ENCODE measurements around the gene GPD1.
A peak's percentile ranks its signal among the peaks of the same experiment; 100 is the strongest.

The GPD1 gene

DNA sequence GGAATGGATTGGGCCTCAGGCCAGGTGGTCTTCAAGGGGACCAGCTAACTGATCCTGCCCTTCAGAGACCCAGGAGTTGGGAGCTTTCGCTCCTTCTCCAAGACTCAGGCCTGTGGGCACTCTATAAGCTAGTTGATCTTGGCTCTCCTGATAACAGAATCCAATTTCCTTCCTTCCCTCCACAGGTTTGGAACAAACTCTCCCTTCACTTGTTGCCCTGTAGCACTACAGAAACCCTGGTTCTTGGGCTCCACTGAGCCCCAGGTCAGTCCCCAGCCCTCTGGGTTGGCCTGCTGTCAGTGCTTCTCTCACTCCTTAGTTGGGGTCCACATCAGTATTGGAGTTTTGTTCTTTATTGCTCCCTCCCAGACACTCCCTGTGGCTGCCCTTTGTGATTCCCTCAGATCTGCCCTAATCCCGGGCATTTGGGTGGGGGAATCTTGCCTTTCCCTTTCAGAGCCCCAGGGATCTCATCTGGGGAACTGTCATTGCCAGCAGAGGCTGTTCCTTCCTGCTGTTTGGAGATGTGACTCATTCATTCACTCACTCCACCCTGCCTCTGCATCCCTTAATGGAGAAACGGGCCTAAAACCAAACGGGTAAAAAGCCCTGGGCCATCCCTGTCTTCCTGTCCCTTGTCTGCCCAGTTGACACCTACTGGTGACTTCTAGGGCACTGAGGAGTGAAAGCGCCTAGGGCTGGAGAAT is 4.4 kb upstream of the GPD1 start:
- DNase-seq (ENCODE audit: low read depth in 1 of 2, low spot score in 1 of 2) = no peak

DNA sequence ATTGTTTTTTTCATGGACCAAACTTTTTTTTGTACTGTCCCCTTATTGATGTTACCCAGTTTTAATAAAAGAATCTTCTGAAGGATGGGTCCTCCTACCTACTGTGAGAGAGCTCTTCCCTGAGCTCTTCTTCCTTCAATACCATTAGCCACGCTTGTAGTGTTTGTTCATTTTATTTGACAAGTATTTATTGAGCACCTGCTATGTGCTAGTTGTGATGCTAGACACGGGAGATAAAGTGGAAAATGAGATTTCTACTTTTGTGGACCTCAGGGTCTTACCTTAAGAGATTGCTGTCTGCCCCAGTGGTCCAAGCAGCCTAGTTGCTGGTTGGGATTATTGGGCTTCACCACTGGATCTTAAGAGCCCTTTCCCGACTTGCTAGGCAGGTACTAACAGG is 3.2 kb upstream of the GPD1 start:
- no peak for DNase-seq (ENCODE audit: low read depth in 1 of 2, low spot score in 1 of 2)

DNA sequence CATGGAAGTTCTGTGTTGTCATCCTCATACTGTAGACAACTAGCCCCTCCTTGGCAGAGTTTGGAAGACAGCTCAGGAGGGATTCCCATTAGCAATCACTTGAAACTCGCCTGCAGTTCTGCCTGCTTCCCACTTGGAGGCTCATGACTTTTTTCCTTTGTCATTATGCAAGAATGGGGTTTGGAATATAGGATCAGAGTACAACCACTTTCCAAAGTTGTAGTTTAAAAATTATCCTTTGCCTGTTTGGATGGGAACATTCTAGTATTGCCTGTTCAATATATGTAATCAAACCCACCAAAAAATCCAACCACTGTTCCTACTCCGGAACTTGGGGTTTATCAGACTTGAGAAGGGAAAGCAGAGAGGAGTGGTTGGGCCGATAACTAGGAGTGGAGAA is 2.1 kb upstream of the GPD1 start:
- no peak for DNase-seq (ENCODE audit: low read depth in 1 of 2, low spot score in 1 of 2)

DNA sequence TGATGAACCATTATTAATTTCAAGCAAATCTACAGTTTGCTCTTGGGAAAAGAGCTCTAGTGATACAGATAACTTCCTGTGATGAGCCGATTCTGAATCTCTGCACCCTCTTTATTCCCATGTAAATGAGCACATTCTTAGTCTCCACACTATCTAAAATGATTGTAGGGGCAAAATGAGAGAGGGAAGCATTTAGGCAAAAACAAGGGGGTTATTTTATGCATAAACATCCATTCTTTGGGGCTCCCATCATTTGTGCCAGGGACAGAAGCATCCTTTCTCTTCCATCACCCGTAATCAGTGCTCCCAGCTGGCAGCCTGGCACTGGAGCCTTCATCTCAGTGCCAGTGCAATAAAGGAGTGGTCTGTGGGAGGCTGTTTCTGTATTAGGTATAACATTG is 1.7 kb upstream of the GPD1 start:
- no peak for DNase-seq (ENCODE audit: low read depth in 1 of 2, low spot score in 1 of 2)

DNA sequence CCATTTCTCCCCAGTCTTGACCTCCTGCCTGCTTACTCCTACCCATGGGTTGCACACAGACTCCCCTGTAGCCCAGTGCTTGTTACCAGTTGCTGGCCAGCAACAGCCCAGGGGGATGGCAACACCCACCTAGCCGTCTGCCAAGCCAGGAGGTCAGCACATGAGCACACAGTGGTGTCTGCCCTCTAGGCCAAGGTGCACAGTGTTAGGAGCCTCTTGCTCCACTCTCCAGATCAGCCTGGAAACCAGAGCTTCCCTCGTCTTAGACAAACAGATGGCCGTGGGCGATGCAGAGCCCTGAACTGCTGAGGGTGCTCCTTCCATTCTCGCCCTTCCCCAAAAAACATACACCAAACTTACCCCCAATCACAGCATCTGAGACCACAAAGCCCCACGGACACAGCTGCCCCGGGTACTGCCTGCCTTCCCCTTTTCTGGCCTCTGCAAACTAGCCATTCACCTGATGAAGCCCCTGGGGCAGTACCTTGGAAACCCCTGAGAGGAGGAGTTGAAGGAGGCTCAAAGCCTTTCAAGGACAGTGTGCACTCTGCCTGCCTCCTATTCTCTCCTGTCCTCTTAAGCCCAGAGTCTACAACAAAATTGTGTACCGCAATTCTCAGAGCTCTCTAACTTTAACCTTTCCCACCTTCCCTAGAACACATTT is 1.0 kb upstream of the GPD1 start:
- DNase-seq (ENCODE audit: low read depth in 1 of 2, low spot score in 1 of 2) = no peak

DNA sequence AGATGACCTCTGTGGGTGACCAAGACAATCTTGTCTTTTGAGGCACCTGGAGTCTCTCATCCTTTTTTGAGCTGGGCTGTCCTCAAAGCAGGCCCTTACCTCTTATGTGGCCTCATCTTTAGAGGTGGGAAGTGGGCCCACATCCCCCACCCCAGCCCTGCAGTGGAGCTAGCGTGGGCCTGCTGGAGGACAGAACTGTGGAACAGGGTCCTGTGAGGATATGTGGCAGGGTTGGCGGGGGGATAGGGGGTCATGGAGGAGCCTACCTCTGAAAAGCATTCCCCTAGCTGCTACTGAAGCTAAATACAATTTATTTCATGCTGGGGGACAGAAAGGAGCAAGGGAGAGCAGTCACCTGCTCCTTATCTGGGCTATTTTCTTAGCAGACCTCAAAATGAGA is 457 bp upstream of the GPD1 start:
- DNase-seq (ENCODE audit: low read depth in 1 of 2, low spot score in 1 of 2) = no peak

DNA sequence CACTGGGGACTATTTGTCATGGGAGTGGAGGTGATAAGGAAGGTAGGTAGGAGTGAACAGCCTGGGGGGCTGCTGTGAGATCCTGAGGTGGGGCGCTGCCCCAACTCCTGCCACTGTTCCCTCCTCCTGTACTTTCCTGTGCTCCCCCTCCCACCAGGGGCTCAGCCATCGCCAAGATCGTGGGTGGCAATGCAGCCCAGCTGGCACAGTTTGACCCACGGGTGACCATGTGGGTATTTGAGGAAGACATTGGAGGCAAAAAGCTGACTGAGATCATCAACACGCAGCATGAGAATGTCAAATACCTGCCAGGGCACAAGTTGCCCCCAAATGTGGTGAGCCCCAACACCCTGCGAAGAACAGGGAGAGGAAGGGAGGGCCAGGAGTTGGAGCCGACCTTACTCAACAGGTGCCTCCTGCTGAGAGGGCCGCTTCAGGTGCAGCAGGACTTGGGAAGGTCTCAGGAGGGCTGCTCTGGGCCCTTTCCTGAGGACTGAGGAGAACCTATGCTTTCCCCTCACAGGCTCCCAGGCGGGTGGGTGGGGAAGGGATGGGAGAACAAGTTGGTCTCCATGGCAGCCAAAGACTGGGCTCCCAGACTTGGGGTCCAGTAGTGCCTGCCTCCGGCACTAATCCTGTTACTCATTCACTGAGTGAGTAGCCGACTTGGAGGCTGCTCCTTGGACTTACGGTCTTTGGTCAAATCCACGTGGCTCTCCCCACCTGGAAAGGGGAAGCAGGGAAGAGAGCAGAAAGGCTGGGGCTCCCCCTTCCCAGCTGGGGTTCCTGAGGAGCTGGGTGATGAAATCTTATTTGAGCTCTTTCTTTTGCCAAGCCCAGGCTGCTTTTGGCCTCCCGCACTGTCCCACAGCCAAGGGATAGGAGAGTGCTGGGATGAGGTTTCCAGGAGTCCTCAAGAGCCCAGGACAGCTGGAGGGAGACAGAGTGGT is 884 bp downstream of the GPD1 start:
- DNase-seq (ENCODE audit: low read depth in 1 of 2, low spot score in 1 of 2) = no peak

DNA sequence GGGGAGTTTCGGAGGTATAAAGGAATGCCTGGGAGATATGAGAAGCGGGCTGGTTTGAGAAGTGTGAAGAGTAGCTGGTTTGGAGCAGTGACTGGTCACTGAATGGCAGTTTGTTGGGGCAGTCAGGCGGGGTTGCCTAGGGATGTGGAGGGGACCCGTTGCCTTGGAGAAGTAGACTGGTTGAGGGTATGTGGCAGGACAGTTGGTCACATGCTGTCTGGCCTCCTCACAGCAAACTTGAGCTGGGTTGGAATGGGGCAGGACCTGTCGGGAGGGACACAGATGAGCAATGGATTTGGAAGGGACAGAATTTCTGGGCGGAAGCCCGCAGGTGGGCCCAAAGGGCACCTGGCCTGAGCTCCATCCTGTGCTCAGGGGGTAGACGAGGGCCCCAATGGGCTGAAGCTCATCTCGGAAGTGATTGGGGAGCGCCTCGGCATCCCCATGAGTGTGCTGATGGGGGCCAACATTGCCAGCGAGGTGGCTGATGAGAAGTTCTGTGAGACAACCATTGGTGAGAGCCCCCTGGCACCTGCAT is 2.2 kb downstream of the GPD1 start:
- DNase-seq (ENCODE audit: low read depth in 1 of 2, low spot score in 1 of 2) = no peak

DNA sequence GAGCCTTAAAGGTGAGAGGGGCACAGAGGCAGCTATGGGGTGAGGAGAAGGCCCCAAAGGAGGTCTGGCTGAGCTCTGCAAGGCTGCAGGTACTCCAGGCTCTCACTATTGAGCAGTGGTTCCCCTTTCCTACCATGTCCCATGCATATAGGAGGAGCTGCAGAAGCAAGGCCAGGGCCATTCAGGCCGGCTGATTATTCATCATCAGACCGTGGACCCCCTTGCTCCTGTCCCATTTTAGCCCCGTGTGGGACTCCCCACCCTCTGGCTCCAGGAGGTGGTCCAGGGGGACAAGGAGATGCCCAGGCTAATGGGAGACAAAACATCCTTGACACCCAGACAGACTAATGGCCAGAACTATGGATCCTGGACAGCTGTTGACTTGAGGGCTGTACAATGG is 3.1 kb downstream of the GPD1 start:
- no peak for DNase-seq (ENCODE audit: low read depth in 1 of 2, low spot score in 1 of 2)

DNA sequence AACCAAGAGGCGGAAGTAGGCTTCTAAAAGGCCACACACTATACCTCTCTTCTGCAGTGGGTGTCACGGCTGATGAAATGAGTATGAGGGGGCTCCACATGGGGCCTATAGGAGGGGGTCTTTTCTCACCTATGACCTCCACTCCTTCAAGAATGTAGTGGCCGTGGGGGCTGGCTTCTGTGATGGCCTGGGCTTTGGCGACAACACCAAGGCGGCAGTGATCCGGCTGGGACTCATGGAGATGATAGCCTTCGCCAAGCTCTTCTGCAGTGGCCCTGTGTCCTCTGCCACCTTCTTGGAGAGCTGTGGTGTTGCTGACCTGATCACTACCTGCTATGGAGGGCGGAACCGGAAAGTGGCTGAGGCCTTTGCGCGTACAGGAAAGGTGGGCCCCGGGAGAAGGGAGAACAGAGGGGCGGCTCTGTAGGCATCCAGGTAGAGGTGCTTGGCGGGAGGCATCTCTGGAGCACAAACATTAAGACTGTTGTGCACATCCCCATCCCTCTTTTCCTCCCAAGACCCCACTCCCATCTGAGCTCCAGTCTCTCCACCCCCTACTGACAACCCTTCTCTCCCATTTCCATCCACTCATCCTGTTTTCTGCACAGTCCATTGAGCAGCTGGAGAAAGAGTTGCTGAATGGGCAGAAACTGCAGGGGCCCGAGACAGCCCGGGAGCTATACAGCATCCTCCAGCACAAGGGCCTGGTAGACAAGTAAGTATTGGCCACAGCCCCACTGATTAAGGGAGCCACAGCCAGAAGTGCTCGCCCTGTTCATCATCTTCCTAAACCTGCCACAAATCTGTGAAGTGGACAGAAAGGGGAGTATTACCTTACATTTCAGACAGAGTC is 3.8 kb downstream of the GPD1 start:
- no peak for DNase-seq (ENCODE audit: low read depth in 1 of 2, low spot score in 1 of 2)

DNA sequence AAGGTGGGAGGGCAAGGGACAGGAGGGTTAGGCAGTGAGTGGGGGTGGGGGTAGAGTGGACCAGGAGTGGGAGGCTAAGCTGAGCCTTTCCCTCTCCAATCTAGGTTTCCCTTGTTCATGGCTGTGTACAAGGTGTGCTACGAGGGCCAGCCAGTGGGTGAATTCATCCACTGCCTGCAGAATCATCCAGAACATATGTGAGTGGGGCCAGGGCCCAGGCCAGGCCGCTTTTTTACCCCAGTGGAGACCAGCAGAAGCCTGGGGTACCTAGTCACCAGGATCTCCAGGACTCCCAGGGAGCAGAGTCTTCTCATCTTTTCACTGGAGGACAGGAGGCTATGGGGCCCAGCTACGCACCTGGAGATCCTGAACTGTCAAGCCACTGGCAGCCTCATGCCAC is 5.5 kb downstream of the GPD1 start:
- no peak for DNase-seq (ENCODE audit: low read depth in 1 of 2, low spot score in 1 of 2)

DNA sequence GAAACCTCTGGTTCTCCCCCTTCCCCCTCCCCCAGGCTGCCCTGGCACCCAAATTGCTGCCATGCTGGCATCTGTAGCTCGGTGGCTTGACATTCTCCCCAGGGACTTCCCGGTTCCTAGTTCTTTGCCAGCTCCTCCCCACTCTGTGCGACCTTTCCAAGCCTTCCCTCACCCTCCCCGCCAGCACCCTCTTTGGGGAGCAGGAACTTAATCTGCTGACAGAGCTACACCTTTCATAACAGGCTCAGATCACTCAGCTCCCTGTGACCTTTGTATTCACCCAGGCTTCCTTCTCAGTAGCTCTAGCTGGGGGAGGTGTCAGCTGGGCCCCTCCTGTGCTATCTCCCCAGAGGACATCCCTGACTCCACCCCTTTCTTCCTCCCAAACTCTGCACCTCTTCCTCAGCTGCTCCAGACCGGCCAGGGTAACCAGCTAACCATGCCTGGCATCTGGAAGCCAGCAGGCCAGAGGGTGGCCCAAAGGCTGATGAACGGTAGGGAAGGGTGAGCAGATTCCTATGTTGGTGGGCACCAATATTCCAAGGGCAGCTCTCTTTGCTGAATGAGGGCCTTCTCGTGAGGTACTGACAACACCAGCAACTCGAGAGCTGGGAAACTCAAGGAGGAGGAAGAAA is 6.4 kb downstream of the GPD1 start:
- DNase-seq (ENCODE audit: low read depth in 1 of 2, low spot score in 1 of 2) = no peak

DNA sequence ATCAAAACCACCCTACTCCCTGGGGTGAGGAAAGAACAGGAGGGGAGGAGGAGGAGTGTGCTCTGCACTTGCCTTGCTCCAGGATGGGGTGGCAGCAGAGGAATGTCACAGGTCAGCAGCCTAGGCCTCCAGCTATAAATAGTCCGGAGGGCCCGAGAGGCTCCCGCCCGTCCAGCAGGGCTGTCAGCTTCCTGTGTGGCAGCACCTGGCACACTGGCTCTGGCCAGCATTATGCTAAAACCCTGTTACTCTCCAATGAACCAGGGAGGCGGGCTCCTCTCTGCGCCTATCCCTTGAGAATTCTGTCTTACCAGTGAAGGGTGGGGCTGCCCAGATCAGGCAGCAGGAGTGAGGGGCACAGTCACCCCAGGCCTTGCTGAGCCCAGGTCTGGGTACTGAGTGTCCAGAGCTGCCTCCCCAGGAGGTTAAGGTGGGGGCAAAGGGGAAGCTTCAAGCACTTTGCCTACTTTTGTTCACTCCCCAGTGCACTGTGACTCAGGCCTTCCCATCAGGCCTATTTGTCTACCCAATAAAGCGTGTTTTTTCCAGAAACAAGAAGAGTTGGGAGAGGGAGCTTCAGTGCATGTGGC is 7.0 kb downstream of the GPD1 start:
- no peak for DNase-seq (ENCODE audit: low read depth in 1 of 2, low spot score in 1 of 2)

DNA sequence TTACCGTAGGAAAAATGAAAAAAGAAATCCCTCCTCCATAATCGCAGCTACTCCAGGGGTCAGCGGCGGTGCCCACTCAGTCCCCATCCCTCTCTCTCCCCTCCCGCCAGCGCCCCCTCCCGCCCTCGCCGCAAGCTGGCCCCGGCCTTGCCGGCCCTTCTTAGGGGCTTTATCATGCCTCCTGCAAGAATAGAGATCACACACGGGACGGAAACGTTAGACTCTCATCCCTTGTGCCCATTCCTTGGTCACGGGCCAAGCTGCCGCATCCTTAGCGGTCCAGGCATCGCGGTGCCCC is 7.5 kb downstream of the GPD1 start:
- no peak for DNase-seq (ENCODE audit: low read depth in 1 of 2, low spot score in 1 of 2)

DNA sequence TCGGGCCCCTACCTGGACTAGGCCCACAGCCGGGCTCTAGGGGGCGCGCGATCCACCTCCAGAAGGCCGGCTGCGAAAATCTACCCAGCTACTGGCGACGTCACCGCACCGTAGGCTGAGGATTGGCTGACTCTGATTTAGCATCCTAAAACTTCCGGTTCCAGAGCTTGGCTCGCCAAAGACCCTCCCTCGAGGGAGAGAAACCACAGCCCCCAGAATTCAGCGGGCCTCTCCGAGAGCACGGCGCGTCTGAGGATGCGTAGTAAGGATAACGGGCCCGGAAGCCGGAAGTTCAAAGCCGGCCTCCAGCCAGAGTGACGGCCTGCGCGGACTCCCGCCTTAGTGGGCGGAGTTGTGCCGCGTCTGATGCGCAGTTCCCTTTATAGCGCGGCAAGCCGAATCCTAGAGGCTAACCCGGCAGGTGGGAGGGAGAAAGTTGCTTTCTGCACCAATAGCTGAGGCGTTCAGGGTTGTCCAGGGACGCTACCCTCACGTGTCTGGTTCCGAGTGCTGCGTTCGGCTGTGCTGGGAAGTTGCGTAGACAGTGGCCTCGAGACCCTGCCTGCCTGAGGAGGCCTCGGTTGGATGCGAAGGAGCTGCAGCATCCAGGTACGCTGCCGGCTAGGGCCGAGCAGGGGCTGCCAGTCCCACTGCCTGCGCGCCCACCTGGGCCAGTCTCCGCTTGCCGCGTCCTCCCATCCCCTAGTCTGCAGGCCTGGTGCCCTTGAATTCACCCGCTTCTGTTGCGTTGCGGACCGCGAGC is 8.1 kb downstream of the GPD1 start, which contains the start of gene COX14:
Gene COX14 (plus strand): TSS at position 544 of the 763 bp plus-strand sequence. CDS start 7,808 bp downstream, outside the sequence.
- peak; percentile 98 to 100 for DNase-seq (ENCODE audit: low read depth in 1 of 2, low spot score in 1 of 2)

DNA sequence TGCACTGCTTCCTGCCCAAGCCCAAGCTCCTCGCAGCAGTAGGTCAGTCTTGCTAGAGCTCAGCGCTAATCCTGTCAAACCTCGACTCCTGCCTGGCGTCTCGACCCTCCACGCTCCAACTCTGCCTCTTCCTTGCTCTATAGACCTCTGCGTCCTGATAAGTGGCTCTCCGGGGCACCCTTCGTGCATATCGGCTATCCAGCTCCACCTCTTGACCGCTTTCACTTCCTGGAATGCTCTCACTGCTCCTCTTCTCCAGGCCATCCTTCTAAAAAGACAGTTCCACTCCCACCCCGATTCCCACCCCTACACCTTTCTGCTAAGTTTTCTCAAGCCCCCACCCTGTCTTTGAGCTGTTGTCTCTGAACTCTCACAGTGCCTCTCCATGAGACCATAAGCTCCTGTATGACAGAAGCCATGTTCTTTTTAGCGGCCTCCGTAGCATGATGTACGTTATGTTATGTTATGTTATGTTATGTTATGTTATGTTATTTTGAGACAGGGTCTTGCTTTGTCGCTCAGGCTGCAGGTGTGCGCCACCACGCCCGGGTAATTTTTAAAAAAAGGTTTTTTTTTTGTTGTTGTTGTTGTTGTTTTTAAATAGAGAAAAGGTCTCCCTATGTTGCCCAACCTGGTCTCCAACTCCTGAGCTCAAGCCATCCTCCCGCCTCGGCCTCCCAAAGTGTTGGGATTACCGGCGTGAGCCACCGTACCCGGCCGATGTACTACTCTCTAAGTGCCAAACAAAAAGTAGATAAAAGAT is 8.8 kb downstream of the GPD1 start:
- no peak for DNase-seq (ENCODE audit: low read depth in 1 of 2, low spot score in 1 of 2)

DNA sequence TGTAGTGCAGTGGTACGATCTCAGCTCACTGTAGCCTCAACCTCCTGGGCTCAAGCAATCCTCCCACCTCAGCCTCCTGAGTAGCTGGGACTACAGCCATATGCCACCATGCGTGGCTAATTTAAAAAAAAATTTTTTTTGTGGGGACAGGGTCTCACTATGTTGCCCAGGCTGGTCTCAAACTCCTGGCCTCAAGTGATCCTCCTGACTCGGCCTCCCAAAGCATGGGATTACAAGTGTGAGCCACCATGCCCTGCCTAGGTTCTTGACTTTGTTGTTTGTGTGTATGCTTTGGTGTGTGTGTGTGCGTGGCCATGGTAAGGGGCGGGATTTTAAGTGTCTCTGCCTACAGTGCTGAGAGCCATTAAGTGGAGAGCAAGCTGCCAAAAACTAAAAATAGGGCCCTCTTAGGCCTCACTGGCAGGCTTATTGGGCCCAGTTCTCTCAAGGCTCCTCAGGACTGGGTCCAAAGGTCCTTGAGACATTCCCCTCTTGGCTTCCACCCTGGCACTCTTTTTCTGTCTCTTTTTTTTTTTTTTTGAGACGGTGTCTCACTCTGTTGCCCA is 13.3 kb downstream of the GPD1 start:
- no peak for DNase-seq (ENCODE audit: low read depth in 1 of 2, low spot score in 1 of 2)

DNA sequence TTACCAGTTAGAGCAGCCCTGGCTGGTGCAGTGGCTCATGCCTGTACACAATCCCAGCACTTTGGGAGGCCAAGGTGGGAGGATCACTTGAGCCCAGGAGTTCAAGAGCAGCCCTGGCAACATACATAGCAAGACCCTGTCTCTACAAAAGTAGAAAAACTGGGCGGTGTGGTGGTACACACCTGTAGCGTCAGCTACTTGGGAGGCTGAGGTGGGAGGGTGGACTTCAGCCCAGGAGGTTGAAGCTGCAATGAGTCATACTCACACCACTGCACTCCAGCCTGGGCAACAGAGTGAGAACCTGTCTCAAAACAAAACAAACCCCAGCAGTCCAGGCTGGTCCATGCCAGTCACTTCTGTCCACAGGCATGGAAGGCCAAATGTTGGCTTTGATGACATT is 15.6 kb downstream of the GPD1 start:
- DNase-seq (ENCODE audit: low read depth in 1 of 2, low spot score in 1 of 2) = no peak

Measured in activated T-helper 1 cell treated with anti-CD3 and anti-CD28 coated beads, Interleukin-2, amount 50 U/mL, for 16 hours (primary cell).